GM21723 (cell line): ENCODE measurements around the gene ARHGEF1.
A peak's percentile ranks its signal among the peaks of the same experiment; 100 is the strongest.
"Not testable (repeated sequence)": the region's sequence is repeated elsewhere in the genome, so short reads cannot be mapped to it uniquely, and the experiment has no call there.

Source experiments
- ATAC-seq: cut with Tn5 transposase; IDR thresholded peaks from one replicate; pipeline ENCODE4 v1.9.1; 2021; ENCODE audit warnings: mild to moderate bottlenecking, moderate library complexity; ENCODE audit not compliant: unreplicated experiment

ARHGEF1 gene

GRCh38 chr19:41929536-41930071 is 46.6 kb downstream of the ARHGEF1 start:
- ATAC-seq, result no peak

DNA sequence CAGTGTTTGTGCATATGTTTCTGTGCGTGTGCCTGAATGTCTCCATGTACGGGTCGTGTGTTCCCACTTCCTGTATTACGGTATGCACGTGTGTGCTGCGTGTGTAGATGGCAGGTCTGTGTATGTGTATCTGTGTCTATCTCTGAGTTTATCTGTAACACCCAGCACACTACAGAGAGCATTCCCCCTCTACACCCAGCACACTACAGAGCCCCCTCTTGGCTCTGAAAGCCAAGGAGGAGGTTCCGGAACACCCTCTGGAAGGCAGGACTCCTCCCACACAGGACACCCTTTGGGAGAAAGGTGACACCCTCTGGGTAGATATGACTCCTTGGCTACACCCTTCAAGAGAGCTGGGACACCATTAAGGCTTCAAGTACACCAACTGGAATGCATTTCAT is 47.3 kb downstream of the ARHGEF1 start:
- no peak for ATAC-seq

- no peak for ATAC-seq
Measured at GRCh38 chr19:41930926-41931592, 48.1 kb downstream of the ARHGEF1 start.

- no peak for ATAC-seq
Measured at GRCh38 chr19:41932259-41932719, 49.3 kb downstream of the ARHGEF1 start.

DNA sequence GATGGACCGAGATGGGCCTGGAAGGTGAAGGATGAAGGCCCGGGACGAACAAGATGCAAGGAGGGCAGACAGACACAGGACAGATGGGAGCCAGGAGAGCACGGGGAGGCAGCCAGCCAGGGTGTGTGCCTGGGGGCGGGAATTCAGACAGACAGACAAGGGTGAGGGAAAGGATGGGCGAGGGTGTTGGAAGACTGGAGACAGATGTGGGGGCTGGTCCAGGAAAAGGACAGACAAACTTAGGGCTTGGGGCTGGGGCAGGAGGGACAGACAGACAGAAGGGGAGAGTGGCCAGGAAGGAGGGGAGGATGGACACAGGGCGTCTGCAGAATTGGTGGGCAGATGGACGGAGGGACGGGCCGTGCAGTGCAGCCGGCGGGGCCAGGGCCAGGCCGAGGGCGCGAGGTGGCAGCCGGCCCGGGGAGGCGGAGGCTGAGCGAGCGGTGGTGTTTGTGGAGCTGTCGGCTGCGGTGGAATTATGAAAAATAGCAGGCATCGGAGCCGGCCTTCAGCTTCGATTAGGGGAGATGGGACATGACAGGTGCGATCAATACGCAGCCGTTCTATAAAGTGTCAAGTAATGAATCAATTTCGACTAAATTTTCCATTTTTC is 49.8 kb downstream of the ARHGEF1 start:
- no peak for ATAC-seq

- ATAC-seq, result no peak
Measured at GRCh38 chr19:41933693-41934426, 50.9 kb downstream of the ARHGEF1 start.

- no peak for ATAC-seq
Measured at GRCh38 chr19:41934849-41935374, 51.9 kb downstream of the ARHGEF1 start.

DNA sequence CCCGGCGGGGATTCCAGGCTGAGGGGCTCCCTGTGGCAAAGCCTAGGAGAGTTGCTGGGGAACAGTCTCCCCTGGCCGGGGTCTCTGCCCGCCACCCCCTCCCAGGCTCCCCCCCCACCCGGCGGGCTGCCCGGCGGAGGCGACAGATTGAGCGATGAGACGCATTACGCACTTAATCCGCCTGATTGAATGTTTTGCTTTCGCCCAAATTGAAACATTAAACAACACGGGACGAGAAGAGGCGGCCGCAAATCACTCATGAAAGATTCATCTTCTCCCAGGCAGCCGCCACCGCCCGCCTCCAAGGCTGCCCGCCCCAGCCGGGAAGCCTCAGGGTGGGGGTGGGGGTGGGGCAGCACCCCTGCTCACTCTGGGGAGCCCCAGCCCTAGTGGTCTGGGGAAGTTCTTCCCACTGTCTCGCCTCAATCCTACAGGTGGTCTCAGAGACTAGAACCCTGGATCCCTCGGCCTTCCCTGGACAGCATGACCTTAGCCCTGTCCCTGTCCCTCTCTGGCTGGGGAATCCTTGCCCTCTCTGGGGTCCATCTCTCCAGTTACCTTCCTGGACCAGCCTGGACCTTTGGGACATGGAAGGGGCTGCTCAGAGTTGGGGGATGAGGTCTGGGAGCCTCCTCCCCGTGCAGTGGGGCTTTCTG is 52.9 kb downstream of the ARHGEF1 start:
- no peak for ATAC-seq

DNA sequence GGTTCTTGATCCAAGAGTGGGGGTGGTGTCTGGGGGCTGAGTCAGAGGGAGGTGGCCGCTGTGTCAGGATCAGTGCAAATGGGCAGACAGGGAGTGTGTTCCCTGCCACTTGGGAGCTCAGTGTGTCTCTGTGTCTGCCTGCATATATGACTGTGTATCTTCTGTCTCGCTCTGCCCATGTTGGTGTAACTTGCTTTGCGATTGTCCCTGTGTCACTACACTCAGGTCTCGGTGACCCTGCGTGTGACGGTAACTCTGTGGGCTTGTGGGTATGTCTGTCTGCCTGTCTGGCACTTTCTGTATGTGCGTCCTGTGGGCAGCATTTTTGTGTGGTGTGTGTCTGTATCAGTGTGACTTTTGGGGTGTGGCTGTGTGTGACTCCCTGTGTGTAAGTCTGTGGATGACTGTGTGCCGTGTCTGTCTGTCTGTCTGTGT is 53.4 kb downstream of the ARHGEF1 start:
- no peak for ATAC-seq

DNA sequence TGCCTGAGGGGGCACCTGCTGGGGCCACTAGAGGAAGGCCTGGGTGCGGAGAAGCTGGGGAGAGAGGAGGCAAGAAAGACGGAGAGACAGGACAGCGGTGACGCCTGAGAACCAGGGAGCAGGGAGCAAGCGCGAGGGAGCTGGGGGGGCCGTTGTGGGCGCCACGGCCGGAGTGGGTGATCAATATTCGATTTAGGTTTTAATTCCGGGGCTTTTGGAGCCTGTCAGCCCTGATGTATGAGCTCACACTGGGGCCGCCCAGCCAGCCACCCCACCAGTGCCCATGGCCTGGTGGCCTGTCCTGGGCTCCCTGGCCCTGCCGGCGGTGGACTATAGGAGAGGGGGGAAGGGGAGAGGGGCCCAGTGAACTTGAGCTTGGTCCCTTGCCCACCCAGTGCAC is 54.0 kb downstream of the ARHGEF1 start:
- ATAC-seq, result no peak

DNA sequence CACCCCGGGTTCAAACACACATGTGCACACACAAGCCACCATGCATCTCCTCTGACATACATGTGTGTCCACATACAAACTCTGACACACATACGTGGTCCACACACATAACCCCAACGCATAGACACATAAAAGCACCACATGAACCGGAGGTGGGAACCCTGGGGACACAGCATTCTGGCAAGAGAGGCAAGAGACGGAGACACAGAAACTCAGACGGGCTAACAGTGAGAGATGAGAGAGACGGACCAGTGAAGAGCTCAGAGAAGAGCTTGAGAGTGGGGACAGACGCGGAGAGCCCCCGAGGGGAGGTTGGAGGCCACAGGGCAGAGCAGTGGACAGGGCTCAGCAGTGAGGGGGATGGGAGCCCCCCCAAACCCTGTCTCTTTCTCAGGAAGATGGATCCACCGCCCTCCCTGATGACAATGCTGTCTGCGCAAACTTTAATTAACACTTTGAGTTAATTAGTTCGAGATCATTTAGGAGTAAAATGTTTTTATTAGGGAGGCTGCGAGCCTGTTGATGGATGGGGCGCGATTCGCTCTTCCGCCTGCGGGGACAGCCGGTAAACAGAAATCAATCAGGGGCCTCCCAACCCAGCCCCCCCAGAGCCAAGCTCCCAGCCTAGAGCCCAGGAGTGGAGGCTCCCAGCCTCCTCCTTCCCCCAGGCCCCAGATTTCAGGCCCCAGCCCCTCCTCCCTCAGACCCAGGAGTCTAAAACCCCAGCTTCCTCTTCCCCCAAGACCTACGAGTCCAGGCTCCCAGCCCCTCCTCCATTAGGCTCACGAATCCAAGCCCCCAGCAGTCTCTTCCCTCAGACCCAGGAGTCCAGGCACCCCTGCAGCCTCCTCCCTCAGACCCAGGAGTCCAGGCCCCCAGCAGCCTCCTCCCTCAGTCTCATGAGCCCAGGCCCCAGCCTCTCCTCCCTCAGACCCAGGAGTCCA is 54.8 kb downstream of the ARHGEF1 start:
- no peak for ATAC-seq

GRCh38 chr19:41939209-41939608 is 56.2 kb downstream of the ARHGEF1 start:
- not testable (repeated sequence) for ATAC-seq

- no peak for ATAC-seq
Measured at GRCh38 chr19:41939861-41940730, 57.1 kb downstream of the ARHGEF1 start.

GRCh38 chr19:41940731-41941409 is 57.9 kb downstream of the ARHGEF1 start:
- ATAC-seq, result no peak

GRCh38 chr19:41941410-41942202 is 58.6 kb downstream of the ARHGEF1 start:
- ATAC-seq, result no peak

DNA sequence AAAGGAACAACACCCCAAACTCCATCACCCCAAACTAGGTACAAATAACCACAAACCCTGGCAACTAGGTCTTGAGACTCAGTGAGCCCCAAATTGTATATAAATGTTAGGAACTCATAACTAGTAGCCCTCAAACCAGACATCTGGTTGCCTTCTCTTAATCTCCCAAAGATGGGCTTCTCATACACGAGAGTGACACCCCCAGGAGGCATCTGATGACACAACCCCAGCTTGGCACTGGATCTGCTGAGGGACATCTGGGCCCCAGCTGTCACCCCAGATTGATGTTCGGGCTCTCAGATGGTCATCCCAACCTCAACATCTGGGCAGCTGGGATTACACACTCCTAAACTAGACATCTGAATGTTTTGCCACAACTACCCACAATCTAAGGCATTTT is 61.4 kb downstream of the ARHGEF1 start:
- no peak for ATAC-seq

DNA sequence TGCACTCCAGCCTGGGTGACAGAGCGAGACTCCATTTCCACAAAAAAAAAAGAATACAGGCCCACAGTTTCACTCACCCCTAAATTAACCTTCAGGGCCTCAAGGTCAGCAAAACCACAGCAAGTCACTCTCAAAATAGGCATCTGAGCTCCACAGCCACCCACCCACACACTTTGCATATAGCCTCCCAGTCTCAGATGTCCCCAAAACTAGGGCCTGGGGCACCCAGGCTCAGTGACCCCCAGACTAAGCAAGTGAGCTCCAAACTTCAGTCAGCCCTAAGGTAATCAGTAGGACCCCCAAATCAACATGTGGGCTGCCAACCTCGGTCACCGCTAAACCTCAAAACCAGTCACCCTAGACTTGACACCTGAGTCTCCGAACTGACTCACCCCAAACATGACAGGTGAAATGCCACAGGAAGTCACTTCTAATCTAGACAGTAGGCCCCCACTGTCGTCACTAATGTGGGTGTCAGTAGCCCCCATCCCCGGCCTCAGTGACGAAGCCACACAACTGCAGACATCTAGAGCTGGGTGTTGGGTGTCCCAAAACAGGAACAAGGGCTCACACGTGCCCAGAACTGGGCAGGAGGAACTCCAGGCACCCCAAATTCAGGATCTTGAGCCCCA is 62.3 kb downstream of the ARHGEF1 start:
- peak; percentile 73 for ATAC-seq
